Kidney (tissue), 14 donors: ENCODE measurements around the gene RCAN2. TPM values are rescaled to one million over a fixed set of nuclear protein-coding genes. Genes with fewer than 3 reads are reported as not detected.
"Not testable (repeated sequence)": the region's sequence is repeated elsewhere in the genome, so short reads cannot be mapped to it uniquely, and the experiment has no call there.

Experiments used
- DNase-seq, 5 donors: peaks; one replicate each; pipeline ENCODE4 v3.0.0-alpha.2; 2013 to 2020
- FAIRE-seq: peaks from 2 replicates; lab custom pipeline; 2012; peaks lifted over from hg19 to GRCh38; lab: Jason Lieb, UNC
- H3K27ac ChIP-seq, 2 donors: one replicate each; pipeline ENCODE4 v1.7.0; 2013; ENCODE audit warnings: low read depth in 2 of 2, low read length in 2 of 2, inconsistent platforms in 1 of 2
- H3K27me3 ChIP-seq: one replicate; pipeline ENCODE4 v1.7.1; 2013; ENCODE audit warnings: low read length, inconsistent platforms; ENCODE audit not compliant: control insufficient read depth, insufficient read depth
- H3K36me3 ChIP-seq, 3 donors: one replicate each; pipeline versions ENCODE4 v1.7.0 to v1.7.1; 2013; ENCODE audit warnings: low read length in 3 of 3, control low read depth in 1 of 3, inconsistent platforms in 1 of 3; ENCODE audit not compliant: insufficient read depth in 3 of 3, control insufficient read depth in 2 of 3
- H3K4me1 ChIP-seq, 3 donors: one replicate each; pipeline versions ENCODE4 v1.7.0 to v1.7.1; 2013; ENCODE audit warnings: low read length in 3 of 3, inconsistent platforms in 1 of 3, low read depth in 1 of 3; ENCODE audit not compliant: control insufficient read depth in 2 of 3, insufficient read depth in 2 of 3
- H3K4me3 ChIP-seq, 3 donors: one replicate each; pipeline versions ENCODE4 v1.7.0 to v1.8.1; 2013; ENCODE audit warnings: low read length in 3 of 3, control low read depth in 1 of 3, inconsistent platforms in 1 of 3
- H3K9ac ChIP-seq, 3 donors: one replicate each; pipeline versions ENCODE4 v1.7.0 to v1.7.1; 2013; ENCODE audit warnings: low read length in 3 of 3, control low read depth in 1 of 3, inconsistent platforms in 1 of 3
- H3K9me3 ChIP-seq, 3 donors: one replicate each; pipeline versions ENCODE4 v1.7.0 to v1.7.1; 2013; ENCODE audit warnings: low read length in 3 of 3, control low read depth in 1 of 3, inconsistent platforms in 1 of 3; ENCODE audit not compliant: control insufficient read depth in 2 of 3, insufficient read depth in 1 of 3
- CTCF ChIP-seq: IDR thresholded peaks from 3 replicates; pipeline ENCODE4 v1.5.1; 2012; ENCODE audit warnings: mild to moderate bottlenecking, moderate library complexity, borderline replicate concordance; ENCODE audit not compliant: insufficient read depth; ENCODE audit errors: extremely low read depth
- intact Hi-C: fragments of 100-400 bp; cut with DNase I; formaldehyde crosslinking; loops from one replicate; pipeline ENCODE4 v1.11.1; 2022
- polyA plus RNA-seq: library from polyadenylated mRNA; stranded (reverse); fragments of 350-450 nt; fragmentation: Illumina TruSeq; extraction: RNeasy Lipid Tissue Mini Kit (QIAGEN cat#74804); gene quantifications from one replicate; pipeline ENCODE4 v1.2.3, GENCODE V29; 2014; ENCODE audit warnings: low read depth, low replicate concordance; ENCODE audit not compliant: insufficient read depth
- total RNA-seq: library from RNA; stranded (reverse); fragmentation: NEBNext Ultra II Directional; extraction: Animal tissue kit (Norgen Biotek cat#: 25700); gene quantifications from one replicate; pipeline ENCODE4 v1.2.1, GENCODE V29; 2021
- donor health status: control.
- donor health status: control.
- donor health status: control.
- donor health status: control.
- donor health status: control.
- donor health status: DM: yes; HTN: yes; CAD: no.
- donor health status: Normal renal cell carcinoma (clear cell type).

The RCAN2 gene
- total and polyA plus RNA-seq, 2 donors from 2014 or later = 25.7 to 37.4 TPM

DNA sequence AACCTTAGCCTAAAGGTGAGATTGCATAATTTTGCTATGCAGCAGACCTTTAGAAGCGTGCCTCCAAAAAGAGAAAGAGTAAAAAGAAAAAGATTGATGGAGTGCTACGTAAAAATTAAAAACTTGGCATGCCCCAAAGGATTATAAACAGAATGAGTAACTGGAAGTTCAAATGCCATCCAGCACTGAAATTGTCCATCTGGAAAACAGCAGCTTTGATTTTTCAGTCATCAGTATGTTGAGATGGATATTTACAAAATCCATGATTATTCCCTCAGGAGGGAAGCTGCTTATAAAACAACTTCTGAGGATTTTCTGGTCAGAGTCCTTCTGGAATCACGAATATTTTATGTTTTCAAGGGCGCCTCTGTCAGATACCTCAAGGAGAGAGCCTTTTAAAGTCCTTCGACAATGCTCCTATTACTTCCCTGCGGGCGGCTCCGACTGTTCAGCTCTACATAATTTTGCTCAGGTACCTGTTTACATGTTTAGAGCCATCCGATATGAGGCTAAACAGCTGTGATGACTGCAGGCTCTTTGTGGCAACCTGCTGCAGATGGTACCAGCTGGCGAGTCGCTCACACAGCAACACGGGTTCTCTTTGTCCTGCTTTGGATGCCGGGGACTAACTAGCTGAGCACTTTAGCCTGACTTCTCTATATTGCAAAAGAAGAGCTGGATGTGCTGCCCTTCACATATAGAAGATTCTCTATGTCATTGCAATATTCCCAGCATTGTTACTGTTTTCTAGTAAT, 83.3 kb downstream of the RCAN2 start:
- peak in 3 of 5 donors; percentile 16 to 46 (median 21) for DNase-seq
- FAIRE-seq = no peak
- Histone ChIP-seq H3K4me1 (peaks cover 0 to 5% (median 0%) of the 10 kb centered on the region in 3 donors), H3K9me3 (no peaks in the 10 kb centered on the region), H3K27me3 (no peaks in the 10 kb centered on the region), H3K36me3 (no peaks in the 10 kb centered on the region), H3K4me3 (no peak overlapping the region), H3K9ac (no peak overlapping the region), H3K27ac (no peak overlapping the region)
- intact Hi-C loops = loop anchor here (10.0 kb wide), 1 partner anchor 313 kb away; no protein-coding TSS in a partner anchor
- no peak for TF ChIP-seq CTCF

DNA sequence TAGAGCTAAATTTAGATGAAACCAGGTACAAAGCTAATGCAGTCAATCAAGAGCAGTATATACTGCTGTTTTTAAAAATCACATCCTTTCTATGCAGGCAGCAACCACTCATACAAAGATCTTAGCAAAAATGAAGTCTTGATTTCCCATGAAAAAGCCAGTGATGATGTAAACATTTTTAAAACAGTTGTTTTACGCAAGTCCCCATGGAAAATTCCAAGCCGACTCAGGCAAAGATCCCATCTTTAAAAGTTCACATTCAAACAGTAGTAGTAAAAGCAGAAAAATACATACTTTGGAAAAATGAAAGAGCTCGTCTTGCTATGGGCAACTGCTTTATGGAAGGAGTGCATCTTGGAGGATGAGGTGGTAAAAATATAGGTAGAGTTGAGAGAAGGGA, 84.0 kb downstream of the RCAN2 start:
- no peak overlapping the region for H3K9ac ChIP-seq
- FAIRE-seq (no peak), DNase-seq (peak in 1 of 5 donors; percentile 18)
- H3K36me3 ChIP-seq = no peaks in the 10 kb centered on the region
- peaks cover 0 to 5% (median 0%) of the 10 kb centered on the region in 3 donors for H3K4me1 ChIP-seq
- TF ChIP-seq CTCF = no peak
- no peaks in the 10 kb centered on the region for H3K27me3 ChIP-seq
- H3K9me3 ChIP-seq = no peaks in the 10 kb centered on the region
- no peak overlapping the region for H3K4me3 ChIP-seq
- intact Hi-C loops = loop anchor here (10.0 kb wide), 1 partner anchor 312 kb away; no protein-coding TSS in a partner anchor
- peak overlapping the region in 1 of 2 donors; percentile 11 for H3K27ac ChIP-seq

DNA sequence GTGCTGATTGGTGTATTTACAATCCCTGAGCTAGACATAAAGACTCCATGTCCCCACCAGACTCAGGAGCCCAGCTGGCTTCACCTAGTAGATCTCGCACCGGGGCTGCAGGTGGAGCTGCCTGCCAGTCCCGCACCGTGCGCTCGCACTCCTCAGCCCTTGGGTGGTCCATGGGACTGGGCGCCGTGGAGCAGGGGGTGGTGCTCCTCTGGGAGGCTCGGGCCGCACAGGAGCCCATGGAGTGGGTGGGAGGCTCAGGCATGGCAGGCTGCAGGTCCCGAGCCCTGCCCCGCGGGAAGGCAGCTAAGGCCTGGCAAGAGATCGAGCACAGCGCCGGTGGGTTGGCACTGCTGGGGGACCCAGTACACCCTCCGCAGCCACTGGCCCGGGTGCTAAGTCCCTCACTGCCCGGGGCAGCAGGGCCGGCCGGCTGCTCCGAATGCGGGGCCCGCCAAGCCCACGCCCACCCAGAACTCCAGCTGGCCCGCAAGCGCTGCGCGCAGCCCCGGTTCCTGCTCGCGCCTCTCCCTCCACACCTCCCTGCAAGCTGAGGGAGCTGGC, 85.5 kb downstream of the RCAN2 start:
- intact Hi-C loops = loop anchor here (10.0 kb wide), 1 partner anchor 311 kb away; no protein-coding TSS in a partner anchor
- H3K27ac ChIP-seq, H3K36me3 ChIP-seq, H3K4me1 ChIP-seq, FAIRE-seq, H3K4me3 ChIP-seq, H3K9ac ChIP-seq, H3K27me3 ChIP-seq, H3K9me3 ChIP-seq, DNase-seq: not testable (repeated sequence)

DNA sequence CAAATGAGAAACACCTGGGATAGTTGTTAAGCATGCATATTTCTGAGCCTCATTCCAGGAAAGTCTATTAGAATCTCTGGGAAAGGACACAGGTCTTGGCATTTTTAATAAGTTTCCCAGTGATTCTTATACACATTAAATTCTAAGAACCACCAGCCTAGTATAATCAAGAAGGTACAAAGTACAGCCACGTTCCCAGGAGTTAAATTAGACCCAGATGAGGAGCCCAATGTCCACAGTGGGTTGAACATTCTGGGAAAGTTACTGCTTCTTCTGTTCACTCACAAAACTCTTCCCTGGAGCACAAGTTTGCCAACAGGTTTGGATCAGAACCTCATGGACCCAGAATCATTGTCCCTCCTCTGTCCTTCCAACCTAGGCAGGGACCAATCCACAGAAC, 90.4 kb downstream of the RCAN2 start:
- no peak for DNase-seq
- H3K9ac ChIP-seq = no peak overlapping the region
- H3K4me3 ChIP-seq = no peak overlapping the region
- intact Hi-C loops = loop anchor here (10.0 kb wide), 1 partner anchor 306 kb away; no protein-coding TSS in a partner anchor
- TF ChIP-seq CTCF = no peak
- H3K4me1 ChIP-seq = no peaks in the 10 kb centered on the region
- H3K9me3 ChIP-seq = no peaks in the 10 kb centered on the region
- H3K36me3 ChIP-seq = no peaks in the 10 kb centered on the region
- no peak overlapping the region for H3K27ac ChIP-seq
- FAIRE-seq = no peak
- no peaks in the 10 kb centered on the region for H3K27me3 ChIP-seq
